HG02852 (cell line): ENCODE results near the gene GDNF.
"Not testable (repeated sequence)": the region's sequence is repeated elsewhere in the genome, so short reads cannot be mapped to it uniquely, and the experiment has no call there.

Source experiments
- ATAC-seq: cut with Tn5 transposase; IDR thresholded peaks from one replicate; pipeline ENCODE4 v1.9.1; 2021; ENCODE audit warnings: mild to moderate bottlenecking, moderate library complexity; ENCODE audit not compliant: unreplicated experiment

The GDNF gene, protein sequence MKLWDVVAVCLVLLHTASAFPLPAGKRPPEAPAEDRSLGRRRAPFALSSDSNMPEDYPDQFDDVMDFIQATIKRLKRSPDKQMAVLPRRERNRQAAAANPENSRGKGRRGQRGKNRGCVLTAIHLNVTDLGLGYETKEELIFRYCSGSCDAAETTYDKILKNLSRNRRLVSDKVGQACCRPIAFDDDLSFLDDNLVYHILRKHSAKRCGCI

DNA sequence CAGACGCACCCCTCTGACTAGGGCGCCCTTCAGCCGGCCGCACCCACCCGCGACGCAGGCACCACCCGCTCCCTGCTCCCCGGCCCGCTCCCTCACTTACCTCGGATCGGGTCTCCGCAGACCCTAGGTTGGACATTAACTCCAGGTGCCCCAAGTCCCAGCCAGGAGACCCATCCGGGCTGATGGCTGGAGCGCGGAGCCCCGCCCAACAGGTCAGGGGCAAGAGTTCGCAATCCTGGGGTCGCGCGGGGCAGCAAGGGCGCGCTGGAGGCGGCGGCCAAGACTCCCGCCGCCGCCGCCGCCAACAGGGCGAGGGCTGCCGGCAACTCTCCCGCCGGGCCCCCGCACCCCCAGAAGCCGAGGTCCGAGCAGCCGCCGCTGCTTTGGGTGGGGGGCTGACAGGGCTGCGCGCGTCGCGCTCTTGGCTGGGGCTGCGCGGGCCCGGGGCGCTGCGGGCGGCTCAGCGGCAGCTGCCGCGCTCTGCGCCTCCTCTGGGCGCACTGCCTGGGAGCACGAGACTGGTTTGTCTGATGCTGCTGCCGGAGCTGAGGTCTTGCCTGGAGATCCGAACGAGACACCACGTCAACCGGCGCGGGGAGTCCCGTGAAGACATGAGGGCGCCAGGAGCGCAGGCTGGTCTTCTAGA lies at the start of gene GDNF:
Gene GDNF (minus strand): TSS at position 635 of the 646 bp plus-strand sequence. CDS start 5,245 bp downstream, outside the sequence.
- no peak for ATAC-seq

DNA sequence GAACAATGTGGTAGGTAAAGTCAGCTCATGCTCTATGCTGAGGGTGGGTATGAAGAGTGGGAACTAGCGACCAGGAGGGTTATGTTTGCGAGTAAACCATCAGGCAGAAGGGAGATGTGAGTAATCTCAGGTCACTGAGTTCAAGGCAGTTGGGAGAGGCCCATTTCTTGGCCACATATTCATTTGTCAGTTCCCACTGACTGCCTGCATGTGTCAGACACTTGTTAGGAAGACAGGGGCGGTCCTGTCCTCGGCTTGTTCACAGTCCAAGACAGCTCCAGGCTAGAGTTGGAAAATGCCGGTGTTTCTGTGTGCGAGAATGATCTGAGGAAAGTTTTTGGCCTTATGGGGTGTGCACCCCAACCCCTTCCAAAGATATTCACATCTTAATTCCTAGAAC lies 48.6 kb upstream of the GDNF start:
- ATAC-seq, result no peak

DNA sequence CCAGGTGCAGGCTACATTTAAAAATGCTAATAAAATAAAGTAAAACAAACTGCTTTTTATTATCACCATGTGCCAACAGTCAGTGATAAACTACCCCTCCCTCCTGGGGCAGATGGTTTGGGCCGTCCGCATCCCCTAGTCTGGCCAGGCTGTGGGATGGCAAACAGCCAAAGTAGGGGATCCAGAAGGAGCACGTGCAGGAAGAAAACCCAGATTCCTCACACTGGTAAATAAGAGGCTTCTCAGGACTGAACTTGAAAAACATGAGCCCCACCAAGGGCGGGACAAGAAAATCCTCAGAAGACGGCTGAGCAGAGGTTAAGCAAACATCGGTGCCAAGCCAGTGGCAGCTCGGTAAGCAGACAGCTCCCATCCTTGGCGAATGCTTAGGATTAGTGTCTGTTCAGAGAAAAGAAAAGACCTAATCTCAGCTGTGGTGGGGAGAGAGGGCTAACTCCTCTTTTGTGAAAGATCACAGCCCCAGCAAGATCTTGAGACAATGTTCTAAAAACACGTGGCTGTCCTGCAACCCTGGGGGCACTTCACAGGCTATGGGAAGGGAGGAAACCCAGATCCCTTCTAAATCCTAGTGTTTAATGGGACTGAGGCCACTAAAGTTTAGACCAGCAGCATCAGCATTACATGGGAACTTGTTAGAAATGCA lies 46.5 kb upstream of the GDNF start:
- ATAC-seq, result no peak

DNA sequence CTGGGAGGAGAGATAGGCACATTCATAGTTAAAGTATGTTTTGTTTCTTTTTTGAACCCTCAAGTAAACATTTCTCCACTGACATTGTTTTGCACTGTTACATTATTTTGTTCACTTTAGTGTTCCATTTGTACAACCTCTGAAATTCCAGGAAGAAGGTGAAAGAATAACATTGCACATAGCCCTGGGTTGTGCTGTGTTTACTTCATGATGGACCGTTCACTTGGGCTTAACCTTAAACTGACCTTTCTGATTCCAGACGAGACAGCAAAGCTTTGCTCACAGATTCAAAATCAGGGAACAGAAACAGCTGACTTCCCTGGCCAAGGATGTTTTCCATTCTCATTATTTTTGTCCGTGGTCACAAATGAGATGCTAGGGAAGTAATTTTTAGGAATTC lies 42.8 kb upstream of the GDNF start:
- no peak for ATAC-seq

DNA sequence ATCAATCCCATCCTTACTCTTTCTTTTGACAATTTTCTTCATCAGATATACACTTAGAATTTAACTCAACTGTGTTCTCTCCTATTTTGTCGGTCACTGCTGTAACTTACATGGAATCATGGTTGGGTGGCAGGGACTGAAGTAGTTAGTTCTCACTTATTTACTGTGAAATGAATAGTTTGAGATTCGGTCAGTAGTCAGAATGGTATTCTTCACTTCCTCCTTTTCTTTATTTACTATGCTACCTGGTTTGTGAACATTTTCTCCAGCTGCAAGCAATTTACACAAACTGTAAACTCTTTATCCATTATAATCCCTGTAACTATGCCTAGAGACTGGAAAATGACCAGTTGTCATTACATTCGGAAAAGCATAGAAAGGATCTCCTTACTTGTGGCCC lies 41.5 kb upstream of the GDNF start:
- peak; percentile 85 for ATAC-seq

DNA sequence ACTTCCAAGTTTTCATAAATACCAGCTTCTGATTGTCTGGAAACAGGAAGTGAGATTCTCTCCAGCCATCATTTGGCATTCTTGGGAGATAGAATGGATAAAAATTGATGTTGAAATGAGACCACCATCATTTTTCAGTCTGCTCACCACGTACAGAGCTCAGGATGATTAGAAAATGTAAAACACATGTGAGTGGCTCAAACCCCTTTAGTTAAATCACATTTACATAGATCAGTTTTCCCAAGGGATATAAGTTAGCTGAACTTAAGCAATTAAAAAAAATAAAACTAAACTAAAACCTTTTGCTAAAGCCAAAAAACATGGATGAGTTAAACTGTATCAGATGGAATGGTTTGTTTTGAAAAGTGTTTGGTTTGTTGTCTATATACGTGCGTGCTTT lies 37.1 kb upstream of the GDNF start:
- ATAC-seq, result no peak

DNA sequence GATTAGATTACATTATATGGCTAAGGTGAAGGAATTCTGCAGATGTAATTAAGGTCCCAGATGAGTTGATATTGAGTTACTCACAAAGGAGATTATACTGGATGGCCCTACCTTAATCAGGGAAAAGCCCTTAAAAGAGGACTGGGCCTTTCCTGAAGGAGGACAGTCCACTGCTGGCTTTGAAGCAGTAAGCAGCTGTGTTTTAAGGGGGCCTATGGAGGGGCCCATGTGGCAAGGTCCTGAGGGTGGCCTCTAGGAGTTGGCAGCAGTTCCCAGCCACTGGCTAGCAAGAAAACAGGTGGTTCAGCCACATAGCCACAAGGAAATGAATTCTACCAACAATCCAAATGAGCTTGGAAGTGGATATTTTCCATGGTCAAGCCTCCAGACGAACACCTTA lies 36.4 kb upstream of the GDNF start:
- no peak for ATAC-seq

DNA sequence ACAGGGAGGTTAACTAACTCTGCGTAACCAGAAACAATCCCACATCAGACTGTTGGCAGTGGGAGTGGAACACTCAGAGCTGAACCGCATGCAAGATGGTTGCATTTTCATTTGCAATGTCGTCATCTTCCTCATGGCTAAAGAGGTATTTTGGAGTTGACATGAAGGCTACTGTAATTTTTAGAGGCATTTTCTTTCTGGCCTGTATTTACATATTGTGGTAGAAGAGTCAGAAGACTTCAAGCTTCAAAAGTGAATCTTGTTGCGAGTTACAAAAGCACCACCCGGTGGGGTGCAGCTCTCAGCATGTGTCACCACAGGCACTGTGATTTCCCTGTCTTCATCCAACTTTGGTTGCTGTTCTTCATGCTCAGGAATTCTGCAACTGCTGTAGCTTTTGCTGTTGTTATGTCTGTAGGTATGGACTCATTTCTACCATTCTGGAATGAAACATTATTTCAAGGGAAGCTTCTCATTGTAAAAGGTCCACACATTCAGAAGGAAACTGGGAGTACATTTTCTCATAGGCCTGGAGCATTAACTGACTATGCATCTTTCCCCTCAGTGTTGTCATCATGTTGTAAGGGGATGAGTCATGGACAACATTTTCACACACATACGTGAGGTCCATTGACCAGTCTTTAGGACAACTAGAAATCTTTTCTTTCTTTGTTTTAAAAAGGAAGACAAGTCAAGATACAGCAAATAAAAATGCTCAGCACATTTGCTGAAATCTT lies 35.4 kb upstream of the GDNF start:
- ATAC-seq, result peak; percentile 64

DNA sequence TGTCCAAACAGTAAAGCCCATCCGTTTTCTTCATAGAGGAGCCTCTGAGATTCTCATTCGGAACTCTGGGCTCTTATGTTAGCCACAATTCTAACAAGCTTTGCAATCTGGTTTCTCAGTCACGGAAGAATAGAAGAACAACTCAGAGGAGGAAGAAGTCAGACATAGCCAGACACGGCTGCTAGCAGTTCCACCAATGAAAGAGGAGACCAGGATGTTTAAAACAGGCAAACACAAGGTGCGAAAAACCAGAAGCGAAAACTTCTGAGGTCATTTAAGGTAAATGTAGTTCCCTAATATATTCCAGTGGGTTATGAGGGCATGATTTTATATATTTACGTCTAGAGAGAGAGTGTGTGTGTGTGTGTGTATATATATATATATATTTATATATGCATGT lies 34.1 kb upstream of the GDNF start:
- ATAC-seq, result no peak

DNA sequence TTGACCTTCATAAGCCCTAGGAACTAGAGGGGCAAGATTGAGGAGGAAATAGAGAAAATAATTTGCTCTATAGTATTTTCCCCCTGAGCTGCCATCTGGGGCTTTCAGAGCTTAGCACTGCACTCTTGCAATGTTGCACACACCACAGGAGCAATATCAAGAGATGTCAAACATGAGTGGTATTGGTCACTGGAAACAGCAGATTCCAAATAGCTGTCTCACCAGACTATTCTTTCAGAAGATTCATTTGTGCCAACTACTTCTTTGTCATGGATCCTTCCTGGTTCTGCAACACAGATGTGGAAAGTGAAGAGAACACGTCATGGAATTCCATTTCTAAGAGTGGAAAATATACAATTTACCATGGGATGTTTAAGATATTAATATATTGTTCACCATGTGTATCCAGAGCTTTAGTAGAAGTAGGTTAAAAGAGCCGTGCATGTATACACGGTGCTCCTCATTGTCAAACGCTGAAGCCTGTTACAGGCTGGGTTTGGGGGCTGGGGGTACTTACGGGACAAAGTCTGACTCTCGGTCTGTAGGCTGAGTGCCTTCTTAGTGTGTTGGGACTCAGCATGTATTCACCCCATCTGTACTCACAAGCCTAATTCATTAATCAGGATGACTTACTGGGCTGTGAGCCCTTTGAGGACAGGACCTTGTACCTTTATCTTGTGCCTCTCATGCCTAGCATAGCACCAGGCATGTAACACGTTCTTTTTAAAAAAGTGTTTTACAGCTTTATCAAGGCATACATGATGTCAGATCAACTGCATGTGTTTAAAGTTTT lies 31.4 kb upstream of the GDNF start:
- ATAC-seq, result no peak

DNA sequence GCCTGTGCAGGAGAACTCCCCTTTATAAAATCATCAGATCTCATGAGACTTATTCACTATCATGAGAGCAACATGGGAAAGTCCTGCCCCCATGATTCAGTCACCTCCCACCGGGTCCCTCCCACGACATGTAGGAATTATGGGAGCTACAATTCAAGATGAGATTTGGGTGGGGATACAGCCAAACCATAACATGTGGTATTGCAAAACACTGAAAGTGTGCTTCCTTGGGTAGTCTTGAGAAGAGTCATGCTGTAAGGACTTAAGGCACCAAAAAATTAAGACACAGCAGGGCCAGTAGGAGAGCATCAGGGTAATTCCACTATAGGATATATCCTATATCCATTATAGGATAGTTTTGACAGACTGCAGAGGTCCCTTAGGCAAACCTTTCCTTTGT lies 29.4 kb upstream of the GDNF start:
- no peak for ATAC-seq

DNA sequence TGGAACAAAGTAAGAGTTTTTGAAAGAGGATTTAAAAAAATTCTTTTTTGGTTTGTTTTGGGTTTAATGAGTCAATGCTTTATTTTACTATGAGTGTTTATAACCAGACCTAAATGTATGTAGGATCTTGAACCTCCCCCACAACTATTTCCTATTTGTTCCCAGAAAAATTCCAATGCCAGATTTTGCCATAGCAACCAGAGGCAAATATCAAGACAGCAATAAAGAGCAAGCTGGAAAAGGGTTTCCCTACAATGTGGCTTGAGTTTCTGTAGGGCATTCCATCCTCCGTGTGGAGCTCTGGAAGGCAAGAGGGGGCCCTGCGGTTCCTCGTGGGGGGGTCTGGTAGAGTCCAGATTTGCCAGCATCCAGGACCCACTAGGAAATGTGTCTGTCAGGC lies 27.8 kb upstream of the GDNF start:
- no peak for ATAC-seq

DNA sequence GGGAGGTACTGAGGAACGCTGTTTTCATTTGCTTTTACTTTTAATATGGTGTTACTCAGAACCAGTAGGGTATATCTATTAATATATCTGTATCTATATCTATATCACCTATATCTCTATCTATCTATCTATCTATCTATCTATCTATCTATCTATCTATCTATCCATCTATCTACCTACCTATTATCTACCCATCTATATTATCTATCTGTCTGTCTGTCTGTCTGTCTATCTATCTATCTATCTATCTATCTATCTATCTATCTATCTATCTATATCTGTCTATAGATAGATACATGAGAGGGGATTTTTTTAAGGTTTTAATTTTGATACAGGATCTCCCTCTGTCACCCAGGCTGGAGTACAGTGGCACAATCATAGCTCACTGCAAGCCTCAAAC lies 23.1 kb upstream of the GDNF start:
- ATAC-seq, result not testable (repeated sequence)

DNA sequence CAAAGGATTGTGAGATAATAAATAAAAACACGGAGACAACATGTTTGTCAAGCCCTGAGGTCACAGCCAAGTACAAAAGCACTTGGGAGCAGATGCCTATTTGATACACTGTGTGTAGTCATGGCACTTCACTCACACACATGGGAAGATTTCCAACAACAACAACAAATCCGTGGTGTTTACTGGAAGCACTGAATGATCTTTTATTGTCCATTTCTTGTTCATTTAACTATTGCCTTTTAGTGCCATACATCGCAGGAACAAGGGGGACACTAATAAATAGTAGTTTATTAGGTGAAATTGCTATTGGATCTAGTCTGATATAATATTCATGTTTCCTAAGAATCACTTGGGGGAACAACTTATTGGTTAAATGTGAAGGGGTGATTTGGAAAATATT lies 20.4 kb upstream of the GDNF start:
- no peak for ATAC-seq

DNA sequence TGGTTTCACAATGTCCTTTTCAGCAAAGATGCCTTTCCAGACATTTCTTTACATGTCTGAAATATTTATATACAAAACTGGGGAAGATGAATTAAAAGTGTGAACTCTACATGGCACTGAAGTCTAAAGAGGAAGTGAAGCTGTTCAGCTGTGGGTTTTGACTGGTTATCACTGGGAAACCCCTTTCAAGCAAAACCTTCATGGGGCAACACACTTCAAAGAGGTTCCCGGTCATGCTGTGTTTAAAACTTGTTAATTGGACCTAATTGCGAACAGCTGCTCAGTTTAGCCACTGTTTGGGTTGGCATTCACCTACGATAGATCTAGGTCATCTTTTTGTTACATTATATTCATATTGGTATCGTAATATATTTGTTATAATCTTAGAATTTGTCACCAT lies 20.0 kb upstream of the GDNF start:
- ATAC-seq, result peak; percentile 97

DNA sequence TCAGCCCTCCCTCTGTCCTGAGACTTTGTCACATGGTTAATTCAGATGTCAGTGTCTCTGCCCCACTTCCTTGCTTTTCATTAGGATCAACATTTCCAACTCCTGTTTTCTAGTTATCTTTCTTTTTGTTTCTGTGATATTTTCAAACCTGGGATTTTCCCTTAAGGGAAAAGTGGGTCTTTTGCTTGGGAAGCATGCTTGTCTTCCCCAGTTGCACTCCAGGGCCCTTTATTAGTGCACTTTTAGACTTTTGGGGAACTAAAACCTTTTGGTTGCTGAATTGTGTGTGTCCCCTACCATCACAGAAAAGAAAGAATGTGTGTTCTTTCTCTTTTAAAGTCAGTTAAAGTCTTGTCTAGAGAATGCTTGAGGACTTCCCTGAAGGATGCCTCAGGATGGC lies 18.4 kb upstream of the GDNF start:
- ATAC-seq, result peak; percentile 45

DNA sequence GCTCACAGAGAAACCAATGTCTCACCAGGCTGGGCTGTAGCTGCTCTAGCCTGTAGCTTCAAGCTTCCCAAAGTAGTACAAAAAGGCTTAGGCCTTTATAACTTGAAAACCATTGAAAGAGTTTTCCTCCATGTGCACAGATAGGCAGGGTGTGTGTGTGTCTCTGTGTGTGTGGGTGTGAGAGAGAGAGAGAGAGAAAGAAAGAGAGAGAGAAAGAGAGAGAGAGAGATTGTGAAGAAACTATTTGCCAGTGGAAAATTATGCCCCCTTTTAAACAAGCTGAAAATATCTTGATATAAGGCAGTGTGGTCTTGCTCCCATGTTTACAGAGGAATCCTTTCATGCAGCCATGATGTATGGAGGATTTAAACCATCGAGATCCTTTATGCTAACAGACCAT lies 17.9 kb upstream of the GDNF start:
- ATAC-seq, result no peak

DNA sequence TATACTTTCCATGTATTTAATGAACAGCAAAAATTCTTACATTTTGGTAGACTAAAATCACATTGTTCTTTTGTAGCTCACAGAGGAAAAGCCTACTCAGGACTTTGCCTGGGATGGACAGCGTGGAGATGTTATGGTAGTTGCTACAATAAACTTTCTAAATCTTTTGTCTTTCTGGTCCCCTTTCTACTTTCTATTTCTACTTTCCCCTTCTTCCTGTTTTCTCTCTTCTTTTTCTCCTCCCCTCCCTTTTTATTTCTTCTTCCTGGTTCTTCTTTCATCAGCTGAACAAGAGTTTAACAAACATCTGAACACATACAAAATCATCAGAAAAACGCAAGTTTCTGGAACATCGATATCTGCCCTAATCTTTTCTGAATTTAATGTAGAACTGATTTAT lies 15.6 kb upstream of the GDNF start:
- ATAC-seq, result no peak

DNA sequence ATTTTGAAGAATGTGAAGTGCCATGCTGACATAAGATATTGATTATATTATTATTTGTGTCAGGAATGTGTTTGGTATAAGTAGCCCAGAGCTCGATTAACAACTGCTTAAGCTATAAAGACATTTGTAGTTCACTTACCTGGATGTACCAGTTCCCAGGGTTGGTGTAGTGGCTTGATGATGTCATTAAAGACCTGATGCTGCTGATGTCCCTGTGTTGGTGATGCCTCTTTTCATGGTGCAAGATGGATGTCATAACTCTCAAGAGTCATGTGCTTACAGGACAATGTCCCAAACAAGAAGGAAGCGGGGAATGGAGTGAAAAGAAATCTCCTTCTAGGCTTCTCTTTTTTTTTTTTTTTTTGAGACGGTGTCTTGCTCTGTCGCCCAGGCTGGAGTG lies 11.5 kb upstream of the GDNF start:
- ATAC-seq, result no peak

DNA sequence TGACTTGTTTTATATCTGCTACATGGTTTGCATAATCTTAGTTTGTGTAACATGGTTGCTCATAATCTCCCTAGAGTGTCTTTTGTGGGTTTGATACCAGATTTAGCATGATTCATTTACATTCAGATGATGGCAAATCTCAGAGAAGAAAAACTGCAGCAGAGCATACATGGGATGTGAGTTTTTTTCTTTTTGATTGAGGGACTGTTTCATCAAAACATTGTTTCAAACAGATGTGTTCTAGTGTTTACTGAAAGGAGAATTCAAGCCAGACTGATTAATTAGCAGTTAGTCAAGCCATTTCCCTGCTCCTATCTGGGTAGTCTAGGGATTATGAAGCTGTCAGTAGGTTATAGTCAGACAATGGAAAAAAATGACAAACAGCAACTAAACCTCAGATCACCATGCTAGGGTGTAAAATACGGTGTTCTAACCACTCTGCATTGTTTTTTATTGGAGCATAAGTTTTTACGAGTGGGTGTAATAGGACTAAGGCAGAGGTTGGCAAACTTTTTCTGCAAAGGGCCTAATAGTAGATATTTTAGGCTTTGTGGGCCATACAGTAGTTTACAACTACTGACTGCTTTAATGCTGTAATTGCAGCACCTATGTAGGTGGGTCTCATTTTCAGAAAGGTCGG lies 10.5 kb upstream of the GDNF start:
- no peak for ATAC-seq

DNA sequence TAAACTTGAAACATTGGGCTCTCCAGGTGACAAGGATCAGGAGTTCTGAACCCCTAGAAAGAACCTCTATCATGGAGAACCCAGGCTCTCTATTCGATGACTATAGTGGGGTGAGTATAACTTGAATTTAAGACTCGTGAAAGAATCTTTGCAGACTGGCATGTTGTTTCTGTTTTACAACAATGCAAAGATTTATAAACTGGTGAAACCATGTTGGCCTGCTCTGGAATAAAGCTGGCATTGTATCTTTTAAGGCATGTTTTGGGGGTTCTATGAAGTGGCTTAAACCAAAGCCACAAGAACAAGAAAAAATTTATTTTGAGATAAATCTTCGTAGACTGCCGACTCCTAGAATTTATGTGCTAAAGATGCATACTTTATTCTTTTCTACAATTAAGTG lies 9.8 kb upstream of the GDNF start:
- ATAC-seq, result no peak
